ENCODE data around the gene ZNF436. TPM values are rescaled to one million over a fixed set of nuclear protein-coding genes. Genes with fewer than 3 reads are reported as not detected.

Gene ZNF436
- polyA plus RNA-seq (27.1 and 30.8 TPM in 2 replicates), polyA minus RNA-seq (90.4 and 91.5 TPM in 2 replicates)

DNA sequence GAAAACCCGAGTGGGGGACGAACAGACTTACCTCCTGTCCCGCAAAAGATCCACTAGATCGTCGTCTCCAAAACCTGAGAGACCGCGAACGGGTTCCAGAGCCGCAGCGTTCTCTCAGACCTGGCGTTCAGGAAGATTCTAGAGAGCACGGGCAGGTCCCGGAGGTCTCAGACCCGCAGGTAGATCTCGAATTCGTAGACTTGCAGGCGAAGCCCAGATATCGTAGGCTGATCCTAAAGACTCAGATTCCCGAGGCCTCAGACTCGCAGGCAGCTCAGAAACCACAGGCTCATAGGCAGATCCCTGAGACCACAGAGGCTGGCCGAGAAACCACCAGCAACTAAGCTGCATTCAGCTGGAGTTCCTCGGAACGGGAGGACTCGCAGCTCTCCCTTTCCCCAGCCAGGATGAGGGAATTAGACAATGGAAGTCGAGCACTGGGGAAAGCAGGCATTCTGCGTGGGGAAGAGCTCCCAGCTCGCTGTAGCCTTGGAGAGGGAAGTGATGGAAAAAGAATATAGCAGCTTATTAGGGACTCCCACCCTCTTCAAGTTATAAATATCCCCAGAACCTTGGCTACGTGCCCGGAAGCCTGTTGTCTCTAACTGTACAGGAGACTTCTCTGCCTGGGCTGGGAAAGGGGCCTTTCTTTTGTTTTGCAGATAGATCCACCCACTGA lies at the start of gene ZNF436:
TSS of gene ZNF436 (minus strand) at position 502 of the 679 bp plus-strand sequence. CDS start 1,831 bp downstream, outside the sequence.
- no peaks in the 10 kb centered on the region for H4K20me1 ChIP-seq (ENCODE audit: insufficient read depth)
- no peaks in the 10 kb centered on the region for H3K9me3 ChIP-seq (ENCODE audit: low read length)
- no peaks in the 10 kb centered on the region for H3K9me2 ChIP-seq (ENCODE audit: insufficient read depth, low read length)
- peak within 1 kb of the TSS; percentile 93 for H3K27ac ChIP-seq (ENCODE audit: low read length)
- peaks cover 19% of the 10 kb centered on the region for H3F3A ChIP-seq (ENCODE audit: insufficient read depth, low read length, poor library complexity, severe bottlenecking)
- peak within 1 kb of the TSS; percentile 93 for H3K4me3 ChIP-seq (ENCODE audit: low read length)
- H3K79me2 ChIP-seq (replicated peaks; ENCODE audit: insufficient read depth, low read length), result peaks cover 12% of the 10 kb centered on the region
- H2AFZ ChIP-seq (ENCODE audit: low read depth, low read length), result peak within 1 kb of the TSS; percentile 90
- peaks cover 9% of the 10 kb centered on the region for H3K36me3 ChIP-seq (ENCODE audit: insufficient read depth, low read length)
- H3K27me3 ChIP-seq (ENCODE audit: insufficient read depth, low read depth, low read length), result no peaks in the 10 kb centered on the region
- TF ChIP-seq RAD21 (conservative IDR thresholded peaks at IDR 0.05) (no peak), REST (IDR thresholded peaks at IDR 0.05; ENCODE audit: borderline replicate concordance) (peak; percentile 75), POLR2AphosphoS5 (IDR thresholded peaks at IDR 0.05) (peak; percentile 9)
- peak within 1 kb of the TSS; percentile 91 for H3K9ac ChIP-seq (ENCODE audit: low read length)
- peak within 1 kb of the TSS; percentile 85 for H3K4me2 ChIP-seq (ENCODE audit: low read length)

GRCh38 chr1:23419180-23419579 lies 49.5 kb upstream of the ZNF436 start:
- peaks cover 15% of the 10 kb centered on the region for H3K27me3 ChIP-seq (ENCODE audit: insufficient read depth, low read depth, low read length)
- no peaks in the 10 kb centered on the region for H4K20me1 ChIP-seq (ENCODE audit: insufficient read depth)
- H3K9me2 ChIP-seq (ENCODE audit: insufficient read depth, low read length), result no peaks in the 10 kb centered on the region

GRCh38 chr1:23417570-23417969 lies 47.9 kb upstream of the ZNF436 start:
- TF ChIP-seq REST (IDR thresholded peaks at IDR 0.05; ENCODE audit: borderline replicate concordance) (no peak), SMC3 (conservative IDR thresholded peaks at IDR 0.05; ENCODE audit: poor library complexity) (no peak), MXI1 (conservative IDR thresholded peaks at IDR 0.05; ENCODE audit: poor library complexity, severe bottlenecking) (no peak), CTCF (IDR thresholded peaks at IDR 0.05; ENCODE audit: poor library complexity, severe bottlenecking) (no peak), EZH2 (IDR thresholded peaks at IDR 0.05; ENCODE audit: borderline replicate concordance, insufficient read depth, low read length, poor library complexity, severe bottlenecking) (no peak), EP300 (conservative IDR thresholded peaks at IDR 0.05; ENCODE audit: poor library complexity, severe bottlenecking) (no peak), TAF1 (IDR thresholded peaks at IDR 0.05; ENCODE audit: low read depth) (no peak), POLR2AphosphoS5 (IDR thresholded peaks at IDR 0.05) (no peak), RAD21 (conservative IDR thresholded peaks at IDR 0.05) (no peak)
- Histone ChIP-seq H3K36me3 (ENCODE audit: insufficient read depth, low read length) (no peaks in the 10 kb centered on the region), H2AFZ (ENCODE audit: low read depth, low read length) (no peak overlapping the region), H4K20me1 (ENCODE audit: insufficient read depth) (no peaks in the 10 kb centered on the region), H3K9me2 (ENCODE audit: insufficient read depth, low read length) (no peaks in the 10 kb centered on the region), H3K4me3 (ENCODE audit: low read length) (no peak overlapping the region), H3K27ac (ENCODE audit: low read length) (no peak overlapping the region), H3K27me3 (ENCODE audit: insufficient read depth, low read depth, low read length) (no peaks in the 10 kb centered on the region), H3K9me3 (ENCODE audit: low read length) (no peaks in the 10 kb centered on the region), H3K4me2 (ENCODE audit: low read length) (no peak overlapping the region), H3F3A (ENCODE audit: insufficient read depth, low read length, poor library complexity, severe bottlenecking) (no peaks in the 10 kb centered on the region), H3K9ac (ENCODE audit: low read length) (no peak overlapping the region), H3K79me2 (replicated peaks; ENCODE audit: insufficient read depth, low read length) (no peaks in the 10 kb centered on the region)

More at GRCh38 chr1:23419180-23419579, 49.5 kb upstream of the ZNF436 start:
- H3K9ac ChIP-seq (ENCODE audit: low read length), result no peak overlapping the region
- H2AFZ ChIP-seq (ENCODE audit: low read depth, low read length), result no peak overlapping the region
- H3K27ac ChIP-seq (ENCODE audit: low read length), result no peak overlapping the region
- H3K9me3 ChIP-seq (ENCODE audit: low read length), result no peaks in the 10 kb centered on the region
- H3K4me3 ChIP-seq (ENCODE audit: low read length), result no peak overlapping the region
- no peak for TF ChIP-seq EZH2 (IDR thresholded peaks at IDR 0.05; ENCODE audit: borderline replicate concordance, insufficient read depth, low read length, poor library complexity, severe bottlenecking)
- no peak for TF ChIP-seq MXI1 (conservative IDR thresholded peaks at IDR 0.05; ENCODE audit: poor library complexity, severe bottlenecking)
- TF ChIP-seq RAD21 (conservative IDR thresholded peaks at IDR 0.05), result no peak
- no peaks in the 10 kb centered on the region for H3F3A ChIP-seq (ENCODE audit: insufficient read depth, low read length, poor library complexity, severe bottlenecking)
- H3K79me2 ChIP-seq (replicated peaks; ENCODE audit: insufficient read depth, low read length), result no peaks in the 10 kb centered on the region
- no peak overlapping the region for H3K4me2 ChIP-seq (ENCODE audit: low read length)
- no peaks in the 10 kb centered on the region for H3K36me3 ChIP-seq (ENCODE audit: insufficient read depth, low read length)

All from neural cell (in vitro differentiated cells).